NB4 (cell line): Measurements from ENCODE around the gene CERS3.

Experiments
- POLR2A ChIP-seq: IDR thresholded peaks from 2 replicates; pipeline ENCODE4 v1.6.1; 2011; ENCODE audit warnings: mild to moderate bottlenecking; ENCODE audit not compliant: insufficient read length; ENCODE audit errors: extremely low read depth
- TF ChIP-seq, protein P1 (sequence below): IDR thresholded peaks from one replicate; pipeline ENCODE4 v1.5.1; 2012; ENCODE audit warnings: low read depth, low read length

DNA sequence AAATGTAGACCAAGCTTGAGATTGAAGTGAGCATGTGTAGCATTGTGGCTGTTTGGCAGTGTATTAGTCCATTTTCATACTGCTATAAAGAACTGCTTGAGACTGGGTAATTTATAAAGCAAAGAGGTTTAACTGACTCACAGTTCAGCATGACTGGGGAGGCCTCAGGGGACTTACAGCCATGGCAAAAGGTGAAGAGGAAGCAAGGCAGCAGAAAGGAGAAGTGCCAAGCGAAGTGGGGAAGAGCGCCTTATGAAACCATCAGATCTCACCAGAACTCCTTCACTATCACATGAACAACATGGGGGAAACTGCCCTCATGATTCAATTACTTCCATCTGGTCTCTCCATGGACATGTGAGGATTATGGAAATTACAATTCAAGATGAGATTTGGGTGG lies 8.6 kb upstream of the CERS3 start:
- TF ChIP-seq, protein P1, sequence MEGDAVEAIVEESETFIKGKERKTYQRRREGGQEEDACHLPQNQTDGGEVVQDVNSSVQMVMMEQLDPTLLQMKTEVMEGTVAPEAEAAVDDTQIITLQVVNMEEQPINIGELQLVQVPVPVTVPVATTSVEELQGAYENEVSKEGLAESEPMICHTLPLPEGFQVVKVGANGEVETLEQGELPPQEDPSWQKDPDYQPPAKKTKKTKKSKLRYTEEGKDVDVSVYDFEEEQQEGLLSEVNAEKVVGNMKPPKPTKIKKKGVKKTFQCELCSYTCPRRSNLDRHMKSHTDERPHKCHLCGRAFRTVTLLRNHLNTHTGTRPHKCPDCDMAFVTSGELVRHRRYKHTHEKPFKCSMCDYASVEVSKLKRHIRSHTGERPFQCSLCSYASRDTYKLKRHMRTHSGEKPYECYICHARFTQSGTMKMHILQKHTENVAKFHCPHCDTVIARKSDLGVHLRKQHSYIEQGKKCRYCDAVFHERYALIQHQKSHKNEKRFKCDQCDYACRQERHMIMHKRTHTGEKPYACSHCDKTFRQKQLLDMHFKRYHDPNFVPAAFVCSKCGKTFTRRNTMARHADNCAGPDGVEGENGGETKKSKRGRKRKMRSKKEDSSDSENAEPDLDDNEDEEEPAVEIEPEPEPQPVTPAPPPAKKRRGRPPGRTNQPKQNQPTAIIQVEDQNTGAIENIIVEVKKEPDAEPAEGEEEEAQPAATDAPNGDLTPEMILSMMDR: no peak
- no peak for TF ChIP-seq POLR2A
